Skin of body (tissue), 2 donors: Measurements from ENCODE around the gene FMN1. TPM values are rescaled to one million over a fixed set of nuclear protein-coding genes. Genes with fewer than 3 reads are reported as not detected.

Experiments
- DNase-seq: peaks from one replicate; lab custom pipeline; 2025; lab: John Stamatoyannopoulos, UW
- total RNA-seq: library from RNA; depleted of rRNA; stranded (reverse); fragments of >200 nt; gene quantifications from one replicate; pipeline ENCODE4 v1.2.3, GENCODE V29; 2014

The FMN1 gene
- total RNA-seq, 1 donor from 2014 or later, result 11.5 TPM

- no peak for DNase-seq
These were observed 69.7 kb downstream of the FMN1 start for GRCh38 chr15:33124811-33125210.

DNA sequence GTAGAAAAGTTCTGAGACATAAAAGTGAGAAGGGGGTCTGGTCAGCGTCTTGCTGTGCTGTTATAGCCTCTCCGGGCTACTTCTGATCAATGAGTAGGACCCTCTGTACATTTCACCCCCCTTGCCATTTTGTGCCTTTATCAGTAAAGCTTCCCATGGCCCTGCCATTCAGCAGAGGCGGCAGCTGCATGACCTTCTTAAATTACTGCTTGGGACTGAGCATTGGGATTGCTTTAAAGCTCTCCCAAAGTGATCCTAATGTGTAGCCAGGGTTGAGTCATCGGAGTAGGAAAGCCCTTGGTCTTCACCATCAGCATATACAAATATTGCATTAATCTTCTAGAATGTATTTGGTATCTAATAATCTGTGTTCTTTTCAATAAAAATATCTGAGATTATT is 70.2 kb downstream of the FMN1 start:
- no peak for DNase-seq

DNA sequence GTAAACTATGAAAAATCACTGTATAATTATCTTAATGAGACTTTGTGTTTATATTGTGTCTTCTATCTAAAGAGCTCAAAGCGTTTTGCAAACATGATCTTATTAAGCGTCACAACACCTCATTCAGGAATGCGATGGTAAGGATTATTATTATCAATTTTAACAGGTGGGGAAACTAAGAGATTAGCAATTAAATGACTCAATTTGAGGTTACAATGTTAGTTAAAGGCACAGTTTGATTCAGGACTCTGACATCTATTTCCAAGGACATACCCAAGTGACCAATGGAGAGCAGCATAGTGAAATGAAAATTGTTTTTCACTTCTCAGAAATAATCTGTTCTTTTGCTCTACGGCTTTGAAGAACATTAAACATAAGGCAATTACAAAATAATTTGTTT is 74.6 kb downstream of the FMN1 start:
- DNase-seq, result no peak

DNA sequence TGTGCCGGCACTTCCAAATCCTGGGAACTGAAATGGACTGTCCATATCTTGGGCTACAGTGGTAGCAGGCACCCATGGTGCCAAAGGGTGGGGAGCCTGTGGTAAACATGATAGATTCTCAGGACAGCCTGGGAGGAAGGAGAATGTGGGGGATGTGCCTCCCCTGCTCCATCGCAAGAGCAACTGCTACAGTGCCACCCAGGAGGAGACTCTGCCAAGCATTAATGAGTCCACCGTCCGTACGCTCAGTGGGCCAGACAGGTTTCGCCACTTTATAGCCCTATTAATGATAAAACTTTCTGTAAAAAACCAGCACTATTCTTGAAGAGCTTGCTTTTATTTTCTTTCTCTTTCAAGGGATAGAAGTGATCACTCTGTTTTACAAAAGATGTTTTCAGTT is 75.2 kb downstream of the FMN1 start:
- DNase-seq, result no peak

GRCh38 chr15:33116198-33116597 is 78.3 kb downstream of the FMN1 start:
- peak; percentile 33 for DNase-seq

GRCh38 chr15:33115191-33115861 is 79.2 kb downstream of the FMN1 start:
- DNase-seq, result no peak

DNA sequence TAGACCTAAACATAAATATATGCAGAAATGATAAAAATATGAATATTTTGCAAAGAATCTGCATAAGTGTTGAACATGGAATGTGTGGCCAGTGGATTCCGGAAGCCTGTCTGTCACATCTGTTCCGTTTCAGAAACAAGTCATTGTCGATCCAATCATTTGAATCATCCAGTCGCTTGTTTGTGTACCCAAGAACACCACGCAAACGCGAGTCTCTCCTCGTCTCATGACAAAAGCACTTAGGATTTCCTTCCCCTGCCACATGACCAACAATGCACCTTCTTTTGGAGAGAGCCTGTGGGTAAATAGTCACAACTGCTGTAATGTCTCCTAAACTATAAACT is 80.2 kb downstream of the FMN1 start:
- no peak for DNase-seq

GRCh38 chr15:33113666-33114373 is 80.7 kb downstream of the FMN1 start:
- no peak for DNase-seq

DNA sequence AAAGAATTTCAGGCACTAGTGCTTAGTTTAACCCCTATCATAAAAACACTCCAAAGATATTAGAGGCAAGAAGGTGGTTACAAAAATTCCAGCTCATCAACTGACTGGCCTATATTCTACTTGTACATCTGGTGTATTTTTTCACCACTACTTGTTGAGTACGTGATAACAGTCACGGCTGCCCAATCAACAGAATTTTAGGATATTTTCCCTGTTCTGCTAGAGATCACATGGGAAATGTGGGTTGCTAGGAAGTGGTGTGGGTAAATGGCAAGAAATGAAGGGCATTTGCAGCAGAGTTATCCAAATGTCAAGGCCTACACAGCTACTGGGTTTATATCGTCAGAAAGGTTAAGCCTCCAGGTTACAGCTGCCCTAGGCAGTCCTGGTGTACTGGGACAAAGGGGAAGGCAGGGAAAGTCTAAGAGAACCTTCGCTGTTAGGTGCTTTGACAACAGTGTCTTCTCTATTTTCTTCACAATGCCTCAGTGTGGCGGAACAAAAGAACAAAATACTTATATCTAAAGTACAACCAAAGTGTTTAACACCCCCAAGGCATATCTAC is 81.9 kb downstream of the FMN1 start:
- no peak for DNase-seq

DNA sequence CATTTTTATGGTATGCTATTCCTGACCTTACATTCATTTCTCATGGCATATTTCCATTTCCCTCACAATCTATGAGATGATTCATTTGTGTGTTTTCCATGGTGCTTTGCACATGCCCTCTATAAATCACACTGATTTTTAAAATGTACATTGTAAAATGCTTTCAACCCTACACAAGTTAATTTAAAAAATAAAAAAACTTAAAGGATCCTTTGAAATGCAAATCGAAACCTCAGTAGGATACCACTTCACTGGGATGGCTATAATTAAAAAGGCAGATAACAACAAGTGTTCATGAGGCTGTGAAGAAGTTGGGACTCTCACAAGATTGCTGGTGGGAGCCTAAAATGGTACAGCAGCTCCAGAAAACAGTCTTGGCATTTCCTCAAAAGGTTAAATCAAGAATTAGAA is 83.5 kb downstream of the FMN1 start:
- DNase-seq, result no peak

DNA sequence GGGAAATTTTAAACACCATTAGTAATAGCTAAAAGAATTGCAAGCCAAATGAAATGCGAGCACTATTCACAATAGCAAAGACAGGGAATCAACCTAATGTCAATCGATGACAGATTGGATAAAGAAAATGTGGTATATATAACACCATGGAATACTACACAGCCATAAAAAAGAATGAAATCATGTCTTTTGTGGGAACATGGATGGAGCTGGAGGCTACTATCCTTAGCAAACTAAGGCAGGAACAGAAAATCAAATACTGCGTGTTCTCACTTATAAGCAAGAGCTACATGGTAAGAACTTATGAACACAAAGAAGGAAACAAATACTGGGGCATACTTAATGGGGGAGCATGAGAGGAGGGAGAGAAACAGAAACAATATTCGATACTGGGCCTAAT is 85.2 kb downstream of the FMN1 start:
- no peak for DNase-seq

GRCh38 chr15:33108518-33108917 is 86.0 kb downstream of the FMN1 start:
- no peak for DNase-seq

GRCh38 chr15:33107950-33108349 is 86.6 kb downstream of the FMN1 start:
- DNase-seq, result no peak

DNA sequence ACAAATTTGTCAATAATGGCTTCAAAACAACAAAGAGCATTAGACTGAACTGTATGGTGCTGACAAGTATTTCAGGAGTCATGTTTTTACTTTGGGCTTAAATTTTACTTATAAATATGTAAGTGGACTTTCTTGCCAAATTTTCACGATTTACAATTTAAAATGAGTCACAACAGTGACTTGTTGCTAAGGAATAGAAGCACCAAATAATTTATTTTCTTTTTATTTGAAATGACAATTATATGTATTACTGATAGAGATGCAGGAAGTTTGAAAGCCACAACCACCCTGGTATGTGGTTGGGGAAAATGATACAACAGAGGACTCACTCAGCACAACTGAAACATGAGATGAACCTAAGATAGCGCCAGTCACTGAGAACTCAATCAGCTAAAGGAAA is 90.3 kb downstream of the FMN1 start:
- peak; percentile 14 for DNase-seq

- DNase-seq, result no peak
These were observed 93.5 kb downstream of the FMN1 start for GRCh38 chr15:33101036-33101435.

DNA sequence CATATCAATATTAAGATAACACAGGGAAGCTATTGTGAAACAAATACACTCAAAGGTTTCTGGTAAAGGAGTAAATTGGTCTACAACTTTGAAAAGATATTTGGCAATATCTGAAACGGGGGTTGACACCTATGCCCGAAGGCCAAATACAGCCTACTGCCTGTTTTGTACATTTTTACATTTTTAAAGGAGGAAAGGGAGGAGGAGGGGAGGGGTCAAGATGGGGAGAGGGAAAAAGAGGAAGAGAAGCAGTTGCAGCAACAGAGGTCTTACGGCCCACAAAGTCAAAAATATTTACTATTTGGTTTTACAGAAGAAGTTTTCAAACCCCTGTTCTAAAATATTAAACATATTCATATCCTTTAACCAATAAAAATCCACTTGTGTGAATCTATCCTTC is 94.2 kb downstream of the FMN1 start:
- no peak for DNase-seq

DNA sequence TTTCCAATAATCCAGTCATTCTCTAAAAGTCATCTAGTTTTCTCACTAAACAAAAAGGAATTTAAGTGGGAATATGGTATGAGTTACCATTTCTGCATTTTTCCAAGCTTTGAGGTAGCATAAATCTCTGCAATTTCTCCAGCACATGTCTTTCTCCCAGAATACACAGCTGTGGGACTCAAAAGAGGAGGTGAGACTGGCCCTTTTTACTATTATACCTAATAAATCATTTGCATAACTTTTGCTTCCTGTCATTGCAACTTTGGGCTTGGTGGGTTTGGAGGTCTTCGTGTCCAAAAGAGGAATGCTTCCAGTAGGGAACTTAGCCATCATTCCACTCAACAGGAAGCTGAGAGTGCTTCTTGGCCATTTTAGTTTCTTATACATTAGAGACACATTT is 94.8 kb downstream of the FMN1 start:
- peak; percentile 12 for DNase-seq

GRCh38 chr15:33099213-33099612 is 95.3 kb downstream of the FMN1 start:
- DNase-seq, result no peak

DNA sequence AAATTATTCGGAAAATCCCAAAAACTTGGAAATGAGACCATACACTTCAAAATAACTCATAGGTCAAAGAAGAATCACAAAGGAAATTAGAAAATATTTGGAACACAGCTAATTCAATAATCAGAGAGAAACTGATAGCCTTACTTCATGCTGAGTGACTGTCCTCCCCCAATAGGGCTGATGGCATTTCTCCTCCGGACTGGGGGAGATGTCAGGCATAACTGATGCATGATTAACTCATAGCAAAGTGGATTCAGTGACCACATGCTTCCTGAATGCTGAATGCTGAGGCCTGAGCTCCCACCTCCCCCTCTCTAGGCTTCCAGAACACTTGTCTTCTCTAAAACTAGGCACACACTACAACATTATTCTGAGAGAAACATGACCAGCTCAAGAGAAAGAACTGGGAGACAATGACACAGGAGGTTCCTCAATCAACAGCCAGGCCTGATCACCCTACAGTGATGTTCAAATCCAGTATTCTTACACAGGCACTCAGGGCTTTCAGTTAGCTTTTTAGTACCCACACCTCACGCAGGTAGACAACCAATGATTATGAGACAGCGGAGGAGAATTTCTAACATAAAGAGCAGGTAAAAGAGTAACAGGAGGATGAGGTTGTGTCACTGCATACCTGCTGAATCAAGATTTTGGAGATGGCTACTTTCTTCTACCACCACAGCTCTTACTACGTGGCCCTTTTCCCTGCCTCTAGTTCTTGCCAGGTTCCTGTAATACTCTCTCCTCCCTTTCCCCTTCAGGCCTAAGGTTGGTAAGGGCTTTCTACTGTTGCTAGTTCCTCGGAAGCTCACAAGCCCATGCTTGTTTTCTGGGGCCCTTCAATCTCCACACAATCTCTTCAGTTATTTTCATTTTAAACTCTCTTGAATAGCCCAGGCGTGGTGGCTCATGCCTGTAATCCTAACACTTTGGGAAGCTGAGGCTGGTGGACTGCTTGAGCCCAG is 96.1 kb downstream of the FMN1 start:
- no peak for DNase-seq

DNA sequence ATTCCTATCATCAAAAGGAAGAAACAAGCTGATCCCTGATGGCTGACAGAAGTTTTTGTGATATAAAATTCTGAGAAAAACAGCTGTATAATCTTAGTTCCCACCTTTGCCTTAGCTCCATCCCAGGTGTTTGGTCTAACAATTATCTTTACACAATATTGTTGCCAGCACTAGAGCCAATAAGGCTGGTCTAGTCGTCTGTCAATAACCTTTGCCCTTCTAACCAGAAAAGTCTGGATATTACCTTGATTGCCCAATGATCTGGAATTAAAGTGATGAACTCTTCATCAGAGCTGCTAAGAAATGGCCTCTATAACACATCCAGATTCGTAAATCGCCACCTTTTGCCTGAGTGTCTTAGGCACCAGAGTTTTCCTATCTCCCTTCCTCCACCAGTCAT is 98.4 kb downstream of the FMN1 start:
- no peak for DNase-seq

DNA sequence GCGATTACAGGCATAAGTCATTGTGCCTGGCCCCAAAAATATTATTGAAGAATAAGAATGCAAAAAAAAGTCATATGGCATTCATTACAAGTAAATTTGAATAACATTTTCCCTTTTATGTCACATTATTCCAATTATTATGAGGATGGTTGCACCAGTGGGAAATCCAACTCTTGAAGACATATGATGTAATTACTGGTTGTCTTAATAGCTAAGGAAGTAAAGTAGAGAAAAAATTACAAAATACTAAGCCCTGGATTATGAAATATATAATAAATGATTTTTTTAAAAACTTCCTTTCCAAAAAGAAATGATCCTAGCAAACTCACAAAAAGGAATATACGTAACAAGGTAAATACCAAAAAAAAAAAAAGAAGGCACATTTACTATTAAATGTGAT is 98.9 kb downstream of the FMN1 start:
- DNase-seq, result no peak

DNA sequence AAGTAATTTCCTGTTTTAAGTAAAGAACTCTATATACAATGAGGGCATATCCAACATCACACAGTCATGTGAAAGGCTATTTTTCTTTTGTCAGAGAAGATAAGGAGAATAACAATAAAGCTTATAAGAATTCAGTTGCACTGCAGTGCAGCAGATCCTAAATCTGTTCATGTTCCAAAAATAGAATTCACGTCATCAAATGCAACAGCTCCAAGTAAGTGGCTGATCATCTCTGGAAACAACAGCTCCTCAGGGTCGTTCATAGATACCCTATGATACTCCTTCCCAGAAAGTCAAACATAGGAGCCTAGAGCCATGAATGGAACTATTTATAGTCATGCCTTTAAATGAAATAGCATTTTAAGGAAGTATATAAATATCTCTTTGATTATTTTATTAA is 100.2 kb downstream of the FMN1 start:
- DNase-seq, result no peak
